ENCODE measurements around the gene VWDE.

GRCh38 chr7:12423355-12423996 is 19.8 kb upstream of the VWDE start:
- no peak for TF ChIP-seq CTCF (IDR thresholded peaks at IDR 0.05)
- TF ChIP-seq POLR2AphosphoS5 (IDR thresholded peaks at IDR 0.05), result no peak
- no peak for TF ChIP-seq POLR2A (IDR thresholded peaks at IDR 0.05)
